Lower leg skin (tissue), 3 donors: ENCODE data around the gene ANKRD6.

Experiments
- POLR2A ChIP-seq, 2 donors: fragments of 450-650 bp; IDR thresholded peaks; one replicate each; pipeline ENCODE4 v1.6.1; 2016 to 2017; ENCODE audit warnings: antibody characterized with exemption in 2 of 2, mild to moderate bottlenecking in 1 of 2, moderate library complexity in 1 of 2
- TF ChIP-seq, protein P1 (sequence below), 3 donors: fragments of 450-650 bp; IDR thresholded peaks; one replicate each; pipeline ENCODE4 v1.5.1; 2016; ENCODE audit warnings: antibody characterized with exemption in 3 of 3, mild to moderate bottlenecking in 3 of 3, moderate library complexity in 2 of 3

DNA sequence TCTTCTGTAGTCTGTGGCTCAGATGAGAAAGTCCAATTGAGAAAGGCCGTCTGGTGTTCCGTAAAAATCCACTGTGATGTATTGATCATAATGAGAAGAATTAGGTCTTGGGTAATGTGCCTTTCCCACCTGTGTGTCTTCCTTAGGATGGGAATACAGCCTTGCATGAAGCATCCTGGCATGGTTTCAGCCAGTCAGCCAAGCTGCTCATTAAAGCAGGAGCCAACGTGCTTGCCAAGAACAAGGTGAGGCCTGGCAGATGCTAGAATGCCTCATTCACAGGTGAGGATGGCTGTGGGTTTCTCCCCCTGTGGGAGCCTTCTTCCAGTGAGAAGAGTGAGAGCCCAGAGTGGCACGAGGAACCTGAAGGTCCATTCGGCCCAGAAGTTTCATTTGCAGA, 172.9 kb downstream of the ANKRD6 start:
- TF ChIP-seq, protein P1, sequence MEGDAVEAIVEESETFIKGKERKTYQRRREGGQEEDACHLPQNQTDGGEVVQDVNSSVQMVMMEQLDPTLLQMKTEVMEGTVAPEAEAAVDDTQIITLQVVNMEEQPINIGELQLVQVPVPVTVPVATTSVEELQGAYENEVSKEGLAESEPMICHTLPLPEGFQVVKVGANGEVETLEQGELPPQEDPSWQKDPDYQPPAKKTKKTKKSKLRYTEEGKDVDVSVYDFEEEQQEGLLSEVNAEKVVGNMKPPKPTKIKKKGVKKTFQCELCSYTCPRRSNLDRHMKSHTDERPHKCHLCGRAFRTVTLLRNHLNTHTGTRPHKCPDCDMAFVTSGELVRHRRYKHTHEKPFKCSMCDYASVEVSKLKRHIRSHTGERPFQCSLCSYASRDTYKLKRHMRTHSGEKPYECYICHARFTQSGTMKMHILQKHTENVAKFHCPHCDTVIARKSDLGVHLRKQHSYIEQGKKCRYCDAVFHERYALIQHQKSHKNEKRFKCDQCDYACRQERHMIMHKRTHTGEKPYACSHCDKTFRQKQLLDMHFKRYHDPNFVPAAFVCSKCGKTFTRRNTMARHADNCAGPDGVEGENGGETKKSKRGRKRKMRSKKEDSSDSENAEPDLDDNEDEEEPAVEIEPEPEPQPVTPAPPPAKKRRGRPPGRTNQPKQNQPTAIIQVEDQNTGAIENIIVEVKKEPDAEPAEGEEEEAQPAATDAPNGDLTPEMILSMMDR (IDR thresholded peaks at IDR 0.05), result no peak
- no peak for TF ChIP-seq POLR2A (IDR thresholded peaks at IDR 0.05)
